Measurements from ENCODE around the gene DCDC2.

GRCh38 chr6:24296944-24297343 lies 60.9 kb downstream of the DCDC2 start:
- TF ChIP-seq POLR2A (IDR thresholded peaks at IDR 0.05): no peak
- TF ChIP-seq POLR2AphosphoS5 (IDR thresholded peaks at IDR 0.05): no peak
